Cardiac fibroblast (primary cell): ENCODE data around the gene PYGL.
"Not testable (repeated sequence)": the region's sequence is repeated elsewhere in the genome, so short reads cannot be mapped to it uniquely, and the experiment has no call there.

Experiments
- DNase-seq, 2 donors: peaks; one replicate each; pipeline versions ENCODE4 v3.0.0 to v3.0.0-alpha.2; 2010; ENCODE audit warnings: low read depth in 2 of 2
- H3K4me3 ChIP-seq, 2 donors: replicated peaks in 1 of 2; 1 replicate in 1 of 2; 2 replicates in 1 of 2; pipeline ENCODE4 v1.5.1; 2011; ENCODE audit warnings: low read depth in 2 of 2, low read length in 2 of 2, mild to moderate bottlenecking in 2 of 2, moderate library complexity in 1 of 2
- TF ChIP-seq, protein P1 (sequence below): IDR thresholded peaks from one replicate; pipeline ENCODE4 v1.5.1; 2011; ENCODE audit warnings: low read depth, mild to moderate bottlenecking, low read length, inconsistent platforms

Gene PYGL

DNA sequence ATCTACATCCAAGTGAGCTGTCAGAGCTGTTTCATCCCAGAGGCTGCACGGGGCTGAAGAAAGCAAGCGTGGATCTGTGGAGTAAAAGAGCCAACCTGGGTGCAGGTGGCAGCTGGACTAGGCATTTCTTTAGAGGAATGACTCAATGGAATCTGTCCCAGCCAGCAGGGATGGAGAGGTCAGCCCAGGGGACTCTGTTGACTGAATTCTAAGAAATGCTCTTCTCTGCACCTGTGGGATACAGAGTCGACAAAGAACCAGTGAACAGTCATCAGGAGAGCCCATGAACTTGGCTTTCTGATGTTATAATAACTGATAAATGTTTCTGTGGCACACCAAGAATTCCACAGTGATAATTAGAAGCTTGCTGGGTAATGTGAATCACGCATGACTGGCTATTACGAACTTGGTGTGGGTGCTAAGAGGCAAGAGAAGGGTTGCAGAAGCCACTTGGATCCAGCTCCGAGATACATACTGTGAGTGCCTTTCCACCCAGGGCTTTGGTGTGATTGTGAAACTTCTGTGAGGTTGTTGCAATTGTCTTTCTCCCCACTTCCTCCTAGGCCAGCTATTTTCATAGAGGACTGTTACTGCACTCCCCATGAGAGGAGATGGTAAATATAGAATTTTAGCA, 16.2 kb downstream of the PYGL start:
- DNase-seq = peak; percentile 77 to 84
- TF ChIP-seq, protein P1, sequence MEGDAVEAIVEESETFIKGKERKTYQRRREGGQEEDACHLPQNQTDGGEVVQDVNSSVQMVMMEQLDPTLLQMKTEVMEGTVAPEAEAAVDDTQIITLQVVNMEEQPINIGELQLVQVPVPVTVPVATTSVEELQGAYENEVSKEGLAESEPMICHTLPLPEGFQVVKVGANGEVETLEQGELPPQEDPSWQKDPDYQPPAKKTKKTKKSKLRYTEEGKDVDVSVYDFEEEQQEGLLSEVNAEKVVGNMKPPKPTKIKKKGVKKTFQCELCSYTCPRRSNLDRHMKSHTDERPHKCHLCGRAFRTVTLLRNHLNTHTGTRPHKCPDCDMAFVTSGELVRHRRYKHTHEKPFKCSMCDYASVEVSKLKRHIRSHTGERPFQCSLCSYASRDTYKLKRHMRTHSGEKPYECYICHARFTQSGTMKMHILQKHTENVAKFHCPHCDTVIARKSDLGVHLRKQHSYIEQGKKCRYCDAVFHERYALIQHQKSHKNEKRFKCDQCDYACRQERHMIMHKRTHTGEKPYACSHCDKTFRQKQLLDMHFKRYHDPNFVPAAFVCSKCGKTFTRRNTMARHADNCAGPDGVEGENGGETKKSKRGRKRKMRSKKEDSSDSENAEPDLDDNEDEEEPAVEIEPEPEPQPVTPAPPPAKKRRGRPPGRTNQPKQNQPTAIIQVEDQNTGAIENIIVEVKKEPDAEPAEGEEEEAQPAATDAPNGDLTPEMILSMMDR = no peak
- no peak overlapping the region for H3K4me3 ChIP-seq

DNA sequence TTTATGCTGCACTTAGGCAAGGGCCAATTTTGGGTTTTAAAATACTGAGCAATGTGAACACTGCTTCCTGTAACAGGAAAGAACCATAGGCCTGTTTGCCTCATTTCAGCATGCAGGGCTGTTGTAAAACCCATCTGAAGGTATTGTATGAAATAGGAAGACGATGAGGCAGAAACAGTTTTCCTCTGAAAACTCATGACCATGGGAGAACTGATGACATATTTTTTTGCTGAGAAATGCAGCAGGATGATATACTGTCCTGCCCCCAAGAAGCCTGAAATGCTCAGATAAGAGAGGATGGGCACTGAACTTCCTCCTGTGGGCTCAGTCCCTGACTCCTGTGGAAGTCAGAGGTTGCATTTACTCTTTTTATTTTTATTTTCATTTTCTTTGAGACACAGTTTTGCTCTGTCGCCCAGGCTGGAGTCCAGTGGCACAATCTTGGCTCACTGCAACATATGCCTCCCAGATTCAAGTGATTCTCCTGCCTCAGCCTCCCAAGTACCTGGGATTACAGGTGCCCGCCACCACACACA, 17.4 kb downstream of the PYGL start:
- TF ChIP-seq, protein P1 = no peak
- no peak overlapping the region for H3K4me3 ChIP-seq
- DNase-seq = peak in 1 of 2 donors; percentile 16

DNA sequence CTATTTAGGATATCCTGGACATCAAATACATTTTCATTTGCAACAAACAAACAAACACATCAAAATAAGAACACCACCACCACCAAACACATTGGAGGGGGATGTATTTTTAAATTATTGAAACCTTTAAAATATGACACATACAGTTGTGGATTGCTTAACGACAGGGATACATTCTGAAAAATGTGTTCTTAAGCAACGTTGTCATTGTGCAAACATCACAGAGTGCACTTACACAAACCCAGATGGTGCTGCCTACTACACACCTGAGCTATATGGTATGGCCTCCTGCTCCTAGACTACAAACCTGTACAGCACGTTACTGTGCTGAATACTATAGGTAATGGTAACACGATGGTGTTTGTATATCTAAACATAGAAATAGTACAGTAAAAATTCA, 19.4 kb downstream of the PYGL start:
- TF ChIP-seq, protein P1 = no peak
- H3K4me3 ChIP-seq = no peak overlapping the region
- DNase-seq = peak in 1 of 2 donors; percentile 10

DNA sequence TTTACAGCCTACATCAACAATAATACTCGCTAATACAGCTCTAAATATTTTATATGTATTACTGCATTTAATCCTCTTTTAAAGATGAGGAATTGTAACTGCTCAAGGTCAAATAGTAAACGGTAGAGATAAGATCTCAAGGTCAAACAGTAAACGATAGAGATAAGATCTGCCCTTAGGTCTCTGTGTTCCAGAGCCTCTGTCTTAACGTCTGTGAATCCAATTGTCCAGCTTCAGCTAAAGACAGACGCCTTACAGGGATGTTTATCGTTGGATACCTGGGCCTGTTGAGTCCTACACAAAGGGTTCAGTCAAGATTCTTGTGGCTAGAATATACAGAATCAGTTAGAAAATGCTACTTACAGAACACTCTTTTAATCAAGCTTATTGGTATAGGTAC, 20.0 kb downstream of the PYGL start:
- TF ChIP-seq, protein P1 = no peak
- no peak overlapping the region for H3K4me3 ChIP-seq

DNA sequence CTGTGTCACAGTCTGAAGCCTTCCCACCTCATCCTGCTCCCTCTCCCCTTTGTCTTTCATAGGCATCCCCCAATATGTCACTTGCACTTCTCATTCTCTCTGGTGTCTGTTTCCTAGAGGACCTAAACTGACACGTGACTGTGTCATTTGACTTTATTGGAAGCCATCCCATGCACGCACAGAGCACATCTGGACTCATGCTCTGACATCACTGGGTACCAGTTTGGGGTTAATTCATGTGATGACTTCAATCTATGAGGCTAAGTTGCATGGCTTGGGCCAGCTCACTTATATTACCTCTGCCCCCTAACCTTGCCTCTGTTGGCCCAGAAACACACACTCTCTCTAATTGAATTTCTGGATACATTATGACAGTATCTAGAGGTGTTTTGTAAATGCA, 21.5 kb downstream of the PYGL start:
- TF ChIP-seq, protein P1 = no peak
- DNase-seq = no peak
- no peak overlapping the region for H3K4me3 ChIP-seq

More for the DNA sequence above, 20.0 kb downstream of the PYGL start:
- DNase-seq = no peak

DNA sequence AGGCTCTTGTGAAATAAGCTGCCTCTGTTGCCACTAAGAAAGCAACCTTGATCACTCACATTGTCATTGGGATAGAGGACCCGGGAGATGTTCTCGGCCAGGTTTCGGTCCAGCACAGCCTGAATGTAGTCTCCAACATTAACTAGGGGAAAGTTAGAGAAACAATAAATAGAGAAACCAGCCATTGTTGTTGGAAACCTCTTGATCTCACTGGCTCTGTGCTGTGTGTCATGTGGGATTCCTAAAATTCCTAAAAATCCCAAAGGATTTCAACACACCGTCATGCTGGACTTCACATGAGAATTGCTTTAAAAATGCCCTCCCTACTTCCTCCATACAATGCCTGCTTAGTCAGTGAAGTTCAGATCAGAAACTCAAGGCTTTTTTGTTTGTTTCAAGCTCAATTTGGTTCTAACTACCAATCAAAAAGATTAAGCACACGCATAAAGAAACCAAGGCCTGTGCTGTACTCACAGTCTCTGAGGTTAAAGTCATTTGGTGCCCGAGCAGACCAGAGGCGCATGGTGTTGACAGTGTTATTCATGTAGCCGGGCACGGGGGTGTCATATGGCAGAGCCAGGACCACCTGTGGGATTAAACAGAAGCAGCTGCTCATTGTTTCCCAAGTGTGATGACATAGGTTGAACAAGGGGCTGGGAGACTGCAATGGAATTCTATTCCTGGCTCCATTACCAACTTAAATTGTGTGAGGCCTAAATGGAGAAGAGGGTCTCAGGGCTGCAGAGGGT, 23.6 kb downstream of the PYGL start:
- H3K4me3 ChIP-seq = no peak overlapping the region
- peak; percentile 92 to 93 for DNase-seq
- TF ChIP-seq, protein P1 = no peak

DNA sequence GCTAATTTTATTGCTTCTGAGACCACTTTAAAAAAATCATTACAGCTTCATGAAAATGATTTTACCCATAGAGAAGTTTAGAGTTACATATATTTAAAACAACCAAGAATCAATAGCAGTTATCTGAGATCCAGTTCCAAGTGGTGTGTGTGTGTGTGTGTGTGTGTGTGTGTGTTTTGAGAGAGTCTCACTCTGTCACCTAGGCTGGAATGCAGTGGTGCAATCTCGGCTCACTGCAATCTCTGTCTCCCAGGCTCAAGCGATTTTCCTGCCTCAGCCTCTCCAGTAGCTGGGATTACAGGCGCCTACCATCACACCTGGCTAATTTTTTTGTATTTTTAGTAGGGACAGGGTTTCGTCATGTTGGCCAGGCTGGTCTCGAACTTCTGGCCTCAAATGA, 24.8 kb downstream of the PYGL start:
- not testable (repeated sequence) for H3K4me3 ChIP-seq
- DNase-seq = peak in 1 of 2 donors; percentile 12
